Subcutaneous adipose tissue (tissue), 4 donors: ENCODE measurements around the gene HELZ. TPM values are rescaled to one million over a fixed set of nuclear protein-coding genes. Genes with fewer than 3 reads are reported as not detected.

Experiments
- total RNA-seq, 4 donors: library from RNA; depleted of rRNA; stranded (reverse); fragments of >200 nt; gene quantifications; one replicate each; pipeline ENCODE4 v1.1.0, GENCODE V29; 2016
- TF ChIP-seq, protein P1 (sequence below): fragments of 450-650 bp; IDR thresholded peaks from one replicate; pipeline ENCODE4 v1.5.1; 2016; ENCODE audit warnings: low read depth, mild to moderate bottlenecking, control low read depth, antibody characterized with exemption, moderate library complexity

Gene HELZ
- total RNA-seq, 4 donors from 2014 or later, result 74.5 to 83.0 (median 76.8) TPM

DNA sequence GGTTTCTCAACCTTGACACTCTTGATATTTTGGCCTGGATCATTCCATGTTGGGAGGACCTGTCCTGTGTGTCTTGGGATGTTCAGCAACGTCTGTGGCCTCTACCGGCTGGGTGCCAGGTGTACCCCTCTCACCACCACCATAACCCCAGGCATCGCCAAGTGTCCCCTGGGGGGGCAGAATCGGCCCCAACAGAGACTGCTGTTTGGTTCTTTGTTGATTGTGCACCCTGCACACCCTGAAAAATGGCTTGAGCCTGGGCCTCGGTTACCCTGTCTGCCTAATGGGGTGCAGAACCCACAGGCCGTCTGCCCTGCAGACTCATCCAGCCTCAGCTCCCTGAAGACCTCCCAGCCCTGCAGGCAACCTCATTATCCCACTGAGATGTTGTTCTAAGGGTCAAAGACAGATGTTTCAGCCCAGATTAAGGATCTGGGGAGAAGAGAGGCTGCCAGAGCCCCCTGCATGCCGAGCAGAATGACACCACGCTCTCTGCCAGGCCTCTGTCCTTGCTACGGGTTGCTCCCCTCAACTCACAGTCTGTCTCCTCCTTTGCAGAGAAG, 191.5 kb downstream of the HELZ start:
- TF ChIP-seq, protein P1, sequence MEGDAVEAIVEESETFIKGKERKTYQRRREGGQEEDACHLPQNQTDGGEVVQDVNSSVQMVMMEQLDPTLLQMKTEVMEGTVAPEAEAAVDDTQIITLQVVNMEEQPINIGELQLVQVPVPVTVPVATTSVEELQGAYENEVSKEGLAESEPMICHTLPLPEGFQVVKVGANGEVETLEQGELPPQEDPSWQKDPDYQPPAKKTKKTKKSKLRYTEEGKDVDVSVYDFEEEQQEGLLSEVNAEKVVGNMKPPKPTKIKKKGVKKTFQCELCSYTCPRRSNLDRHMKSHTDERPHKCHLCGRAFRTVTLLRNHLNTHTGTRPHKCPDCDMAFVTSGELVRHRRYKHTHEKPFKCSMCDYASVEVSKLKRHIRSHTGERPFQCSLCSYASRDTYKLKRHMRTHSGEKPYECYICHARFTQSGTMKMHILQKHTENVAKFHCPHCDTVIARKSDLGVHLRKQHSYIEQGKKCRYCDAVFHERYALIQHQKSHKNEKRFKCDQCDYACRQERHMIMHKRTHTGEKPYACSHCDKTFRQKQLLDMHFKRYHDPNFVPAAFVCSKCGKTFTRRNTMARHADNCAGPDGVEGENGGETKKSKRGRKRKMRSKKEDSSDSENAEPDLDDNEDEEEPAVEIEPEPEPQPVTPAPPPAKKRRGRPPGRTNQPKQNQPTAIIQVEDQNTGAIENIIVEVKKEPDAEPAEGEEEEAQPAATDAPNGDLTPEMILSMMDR, result no peak

DNA sequence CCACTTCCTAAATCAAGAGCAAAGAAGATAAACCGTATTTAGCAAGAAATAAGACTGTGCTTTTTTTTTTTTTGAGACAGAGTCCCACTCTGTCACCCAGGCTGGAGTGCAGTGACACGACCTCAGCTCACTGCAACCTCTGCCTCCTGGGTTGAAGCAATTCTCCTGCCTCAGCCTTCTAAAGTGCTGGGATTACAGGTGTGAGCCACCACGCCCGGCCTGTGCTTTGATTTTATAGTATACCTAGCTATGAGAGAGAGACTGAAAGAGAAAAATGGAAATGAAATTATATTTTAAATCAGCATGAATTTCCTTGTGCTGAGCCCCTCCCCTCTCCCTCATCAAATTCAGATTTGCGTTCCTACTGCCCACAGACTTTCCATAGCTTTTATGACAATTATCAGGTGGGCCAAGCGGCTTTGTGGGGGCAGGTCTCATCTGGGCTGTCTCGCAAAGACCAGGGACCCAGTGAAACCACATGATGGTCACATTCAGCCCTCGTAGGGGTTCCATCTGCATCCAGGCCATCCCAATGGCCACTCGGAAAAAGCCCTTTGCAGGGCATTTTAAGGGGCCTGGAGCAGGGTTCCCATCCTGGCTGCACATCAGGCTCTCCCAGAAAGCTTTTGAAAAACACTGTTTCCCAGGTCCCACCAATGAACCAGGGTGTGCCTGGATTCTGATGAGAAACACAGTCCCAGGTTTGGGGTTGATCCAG, 192.1 kb downstream of the HELZ start:
- TF ChIP-seq, protein P1, result no peak

DNA sequence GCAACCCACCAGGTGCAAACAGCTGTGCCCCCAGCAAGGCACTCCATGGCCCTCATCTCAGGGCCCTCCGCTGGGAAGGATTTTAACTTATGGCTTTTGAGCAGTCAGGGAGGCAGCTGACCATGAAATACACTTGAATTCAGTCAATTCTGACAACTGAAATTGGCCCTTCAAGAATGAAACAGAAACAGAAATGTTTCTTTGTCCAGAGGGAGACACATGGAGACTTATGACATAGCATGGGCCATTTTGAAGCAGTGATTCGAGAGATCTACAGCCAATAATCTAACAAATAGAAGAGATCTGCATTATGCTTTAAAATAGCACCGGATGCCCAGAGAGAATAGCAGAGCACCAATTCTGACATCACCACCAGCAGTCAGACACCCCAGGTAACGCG, 193.2 kb downstream of the HELZ start:
- TF ChIP-seq, protein P1, result no peak

DNA sequence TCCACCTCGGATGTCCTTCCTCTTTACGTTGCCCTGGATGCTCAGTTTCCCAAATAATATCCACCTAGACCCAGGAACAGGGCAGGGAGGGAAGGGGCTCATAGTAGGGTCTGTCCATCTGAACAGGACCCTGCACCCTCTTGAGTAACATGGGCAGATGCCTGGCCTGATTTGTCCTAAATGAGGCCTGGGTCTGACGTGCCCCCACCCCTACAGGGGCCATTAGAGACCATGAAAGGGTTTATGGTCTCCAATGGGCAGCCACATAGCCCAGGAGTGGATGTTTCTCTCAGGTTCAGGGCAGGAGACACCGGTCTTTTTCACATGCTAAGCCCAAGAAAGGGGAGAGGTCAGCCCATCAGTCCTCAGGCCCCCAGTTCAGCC, 193.8 kb downstream of the HELZ start:
- TF ChIP-seq, protein P1, result no peak

DNA sequence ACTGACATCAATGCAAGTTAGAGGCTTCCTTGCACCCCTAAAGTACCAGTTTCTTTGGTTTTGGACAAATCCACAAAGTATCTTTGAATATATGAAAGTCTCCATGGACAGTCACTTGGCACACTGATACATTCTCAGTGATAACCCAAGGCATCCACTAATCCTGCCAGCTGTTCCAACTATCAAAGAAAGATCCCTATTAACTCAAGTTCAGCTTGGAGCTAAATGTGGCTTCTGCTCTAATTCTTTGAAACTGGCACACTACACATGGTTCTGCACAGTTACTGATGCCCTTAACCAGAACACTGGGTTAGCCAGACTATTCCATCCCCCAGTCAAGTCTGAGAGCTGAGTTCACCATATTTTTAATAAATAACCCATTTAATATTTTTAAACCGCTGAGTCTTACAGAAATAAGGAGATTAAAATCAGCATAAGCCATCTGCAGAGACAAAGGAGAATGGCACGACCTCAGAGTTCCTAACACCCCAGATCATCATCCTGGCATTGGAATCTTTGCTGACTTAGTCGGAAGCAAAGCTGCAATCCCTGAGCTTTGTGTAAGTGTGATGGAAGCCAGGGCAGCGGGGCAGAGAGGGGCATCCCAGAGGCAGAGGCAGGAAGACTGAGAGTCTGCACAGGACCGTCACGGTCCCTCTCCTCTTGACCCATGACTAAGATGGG, 194.4 kb downstream of the HELZ start:
- TF ChIP-seq, protein P1, result no peak

DNA sequence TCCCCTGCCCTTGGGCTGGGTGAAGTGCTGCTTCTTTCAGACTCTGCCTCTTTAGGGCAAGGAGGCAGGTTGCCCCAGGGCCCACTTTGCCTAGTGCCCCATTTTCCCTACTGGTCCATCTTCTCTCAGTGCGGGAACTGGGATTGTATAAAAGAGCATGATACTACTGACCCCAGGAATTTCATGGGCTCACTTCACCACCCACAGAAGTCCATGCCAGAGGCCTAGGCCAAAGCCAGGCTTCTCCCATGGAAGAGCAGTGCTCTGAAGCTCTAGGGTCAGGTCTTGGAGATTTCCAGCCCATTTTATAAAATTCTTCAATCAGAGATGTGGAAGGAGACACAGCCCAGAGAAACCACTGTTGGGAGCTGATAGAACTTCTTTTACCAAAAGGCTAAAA, 194.9 kb downstream of the HELZ start:
- TF ChIP-seq, protein P1, result no peak

DNA sequence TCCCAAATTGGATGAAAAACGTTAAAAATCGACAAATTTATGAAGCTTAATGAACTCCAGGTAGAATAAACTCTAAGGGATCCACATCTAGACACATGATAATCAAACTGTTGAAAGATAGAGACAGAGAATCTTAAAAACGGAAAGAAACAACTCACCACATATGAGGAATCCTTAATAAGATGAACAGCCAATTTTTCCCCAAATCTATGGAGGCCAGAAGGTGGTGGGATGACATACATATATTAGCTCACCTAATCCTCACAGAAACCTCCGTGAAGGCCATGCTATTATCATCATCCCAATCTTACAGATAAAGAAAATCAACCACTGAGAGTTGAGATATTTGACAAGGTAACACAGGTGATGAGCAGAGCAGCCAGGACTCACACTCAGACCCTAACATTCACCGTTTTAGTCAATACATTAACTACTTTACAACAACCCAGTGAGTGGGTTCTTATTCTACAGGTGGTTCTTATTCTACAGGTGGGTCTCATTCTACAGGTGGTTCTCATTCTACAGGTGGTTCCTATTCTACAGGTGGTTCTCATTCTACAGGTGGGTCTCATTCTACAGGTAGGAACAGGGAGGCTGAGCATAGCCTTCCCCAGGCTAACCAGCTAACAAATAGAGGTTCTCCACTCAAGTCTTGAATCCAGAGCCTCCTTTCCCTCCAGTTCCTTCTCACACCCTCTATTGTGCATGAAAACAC, 195.8 kb downstream of the HELZ start:
- TF ChIP-seq, protein P1, result no peak
